GM10266 (cell line): ENCODE results near the gene GPATCH4.

Experiments
- DNase-seq: peaks from one replicate; pipeline ENCODE4 v3.0.0; 2012; ENCODE audit errors: extremely low spot score
- CTCF ChIP-seq: IDR thresholded peaks from 2 replicates; pipeline ENCODE4 v1.5.1; 2012; ENCODE audit warnings: mild to moderate bottlenecking, low read depth; ENCODE audit not compliant: control insufficient read depth, insufficient read depth; ENCODE audit errors: missing control alignments

GPATCH4 gene

GRCh38 chr1:156552518-156552917, 48.8 kb downstream of the GPATCH4 start:
- DNase-seq = no peak
- no peak for TF ChIP-seq CTCF

GRCh38 chr1:156551869-156552268, 49.4 kb downstream of the GPATCH4 start:
- DNase-seq = no peak
- TF ChIP-seq CTCF = no peak

GRCh38 chr1:156551066-156551643, 50.1 kb downstream of the GPATCH4 start:
- no peak for DNase-seq
- TF ChIP-seq CTCF = no peak

GRCh38 chr1:156550346-156550745, 50.9 kb downstream of the GPATCH4 start:
- no peak for DNase-seq
- no peak for TF ChIP-seq CTCF

- TF ChIP-seq CTCF = no peak
- no peak for DNase-seq
Measured at GRCh38 chr1:156549831-156550230, 51.4 kb downstream of the GPATCH4 start.

GRCh38 chr1:156549390-156549789, 51.9 kb downstream of the GPATCH4 start:
- TF ChIP-seq CTCF = no peak
- no peak for DNase-seq

GRCh38 chr1:156547982-156548381, 53.3 kb downstream of the GPATCH4 start:
- no peak for DNase-seq
- TF ChIP-seq CTCF = no peak
